ENCODE results near the gene OR2A25. TPM values are rescaled to one million over a fixed set of nuclear protein-coding genes. Genes with fewer than 3 reads are reported as not detected.

OR2A25 gene
- total RNA-seq, 5 donors from 2014 or later (not counting 1 experiment from before 2014, with no cell fraction given): not detected

GRCh38 chr7:144027070-144027469, 42.5 kb upstream of the OR2A25 start:
- Histone ChIP-seq H3K4me1 (ENCODE audit: control insufficient read depth in 1 of 2, extremely low read depth in 1 of 2, insufficient read depth in 2 of 2, low read length in 2 of 2) (no peaks in the 10 kb centered on the region), H3K9me3 (no peaks in the 10 kb centered on the region), H3K36me3 (ENCODE audit: control insufficient read depth in 2 of 2, extremely low read depth in 1 of 2, insufficient read depth in 1 of 2, low read length in 1 of 2) (no peaks in the 10 kb centered on the region), H3K4me3 (ENCODE audit: control insufficient read depth in 1 of 2, extremely low read depth in 1 of 2, low read length in 1 of 2) (no peak overlapping the region), H3K27me3 (replicated peaks in 1 of 2; ENCODE audit: control insufficient read depth in 2 of 2, extremely low read depth in 1 of 2, insufficient read depth in 2 of 2, low read length in 1 of 2) (peaks cover 0 to 3% of the 10 kb centered on the region in 2 experiments), H3K27ac (ENCODE audit: low read length) (no peak overlapping the region)
- Mint-ChIP-seq H3K27me3 (peaks cover 6 to 7% of the 10 kb centered on the region in 2 donors), H3K4me1 (no peaks in the 10 kb centered on the region), H3K9me3 (no peaks in the 10 kb centered on the region), H3K36me3 (no peaks in the 10 kb centered on the region), H3K4me3 (no peak overlapping the region), H3K27ac (no peak overlapping the region)
- ATAC-seq (replicated peaks in 1 of 4) (no peak), DNase-seq (peak in 1 of 35 experiments; percentile 2)
- ChIA-PET POLR2A (no interaction called here), CTCF (no interaction called here)
- WGBS (ENCODE audit: insufficient coverage): no CpG with 5 or more reads among the region's 3 CpGs

GRCh38 chr7:144027974-144028373, 41.6 kb upstream of the OR2A25 start:
- no peak overlapping the region for H3K27ac ChIP-seq (ENCODE audit: low read length)
- peaks cover 0 to 3% of the 10 kb centered on the region in 2 experiments for H3K27me3 ChIP-seq (replicated peaks in 1 of 2; ENCODE audit: control insufficient read depth in 2 of 2, extremely low read depth in 1 of 2, insufficient read depth in 2 of 2, low read length in 1 of 2)
- H3K27ac Mint-ChIP-seq: no peak overlapping the region
- H3K4me3 Mint-ChIP-seq: no peak overlapping the region
- H3K9me3 ChIP-seq: no peaks in the 10 kb centered on the region
- ATAC-seq (replicated peaks in 1 of 4) (no peak), DNase-seq (no peak)
- ChIA-PET CTCF (no interaction called here), POLR2A (no interaction called here)
- no peaks in the 10 kb centered on the region for H3K9me3 Mint-ChIP-seq
- no CpG with 5 or more reads among the region's 1 CpG for WGBS (ENCODE audit: insufficient coverage)
- H3K36me3 ChIP-seq (ENCODE audit: control insufficient read depth in 2 of 2, extremely low read depth in 1 of 2, insufficient read depth in 1 of 2, low read length in 1 of 2): no peaks in the 10 kb centered on the region
- H3K27me3 Mint-ChIP-seq: peaks cover 12% of the 10 kb centered on the region in 2 donors
- H3K36me3 Mint-ChIP-seq: no peaks in the 10 kb centered on the region
- no peaks in the 10 kb centered on the region for H3K4me1 Mint-ChIP-seq
- H3K4me3 ChIP-seq (ENCODE audit: control insufficient read depth in 1 of 2, extremely low read depth in 1 of 2, low read length in 1 of 2): no peak overlapping the region
- H3K4me1 ChIP-seq (ENCODE audit: control insufficient read depth in 1 of 2, extremely low read depth in 1 of 2, insufficient read depth in 2 of 2, low read length in 2 of 2): no peaks in the 10 kb centered on the region

- H3K4me1 Mint-ChIP-seq: no peaks in the 10 kb centered on the region
- no peaks in the 10 kb centered on the region for H3K9me3 Mint-ChIP-seq
- Histone ChIP-seq H3K9me3 (no peaks in the 10 kb centered on the region), H3K36me3 (ENCODE audit: control insufficient read depth in 2 of 2, extremely low read depth in 1 of 2, insufficient read depth in 1 of 2, low read length in 1 of 2) (no peaks in the 10 kb centered on the region), H3K4me3 (ENCODE audit: control insufficient read depth in 1 of 2, extremely low read depth in 1 of 2, low read length in 1 of 2) (no peak overlapping the region), H3K27ac (ENCODE audit: low read length) (no peak overlapping the region), H3K4me1 (ENCODE audit: control insufficient read depth in 1 of 2, extremely low read depth in 1 of 2, insufficient read depth in 2 of 2, low read length in 2 of 2) (no peaks in the 10 kb centered on the region), H3K27me3 (replicated peaks in 1 of 2; ENCODE audit: control insufficient read depth in 2 of 2, extremely low read depth in 1 of 2, insufficient read depth in 2 of 2, low read length in 1 of 2) (peaks cover 0 to 3% of the 10 kb centered on the region in 2 experiments)
- H3K27ac Mint-ChIP-seq: no peak overlapping the region
- no peaks in the 10 kb centered on the region for H3K36me3 Mint-ChIP-seq
- WGBS (ENCODE audit: insufficient coverage): no CpG with 5 or more reads among the region's 3 CpGs
- ChIA-PET CTCF (no interaction called here), POLR2A (no interaction called here)
- ATAC-seq (replicated peaks in 1 of 4) (no peak), DNase-seq (no peak)
- H3K4me3 Mint-ChIP-seq: no peak overlapping the region
- peaks cover 14 to 15% of the 10 kb centered on the region in 2 donors for H3K27me3 Mint-ChIP-seq
These were observed 41.1 kb upstream of the OR2A25 start for GRCh38 chr7:144028547-144028946.

GRCh38 chr7:144032516-144032915, 37.1 kb upstream of the OR2A25 start:
- Histone ChIP-seq H3K36me3 (ENCODE audit: control insufficient read depth in 2 of 2, extremely low read depth in 1 of 2, insufficient read depth in 1 of 2, low read length in 1 of 2) (no peaks in the 10 kb centered on the region), H3K9me3 (no peaks in the 10 kb centered on the region), H3K4me3 (ENCODE audit: control insufficient read depth in 1 of 2, extremely low read depth in 1 of 2, low read length in 1 of 2) (no peak overlapping the region), H3K27ac (ENCODE audit: low read length) (no peak overlapping the region), H3K4me1 (ENCODE audit: control insufficient read depth in 1 of 2, extremely low read depth in 1 of 2, insufficient read depth in 2 of 2, low read length in 2 of 2) (no peaks in the 10 kb centered on the region), H3K27me3 (replicated peaks in 1 of 2; ENCODE audit: control insufficient read depth in 2 of 2, extremely low read depth in 1 of 2, insufficient read depth in 2 of 2, low read length in 1 of 2) (no peaks in the 10 kb centered on the region)
- DNase-seq (no peak), ATAC-seq (replicated peaks in 1 of 4) (no peak)
- WGBS (ENCODE audit: insufficient coverage): 58% methylated on average over 3 of the region's 5 CpGs
- H3K36me3 Mint-ChIP-seq: no peaks in the 10 kb centered on the region
- H3K9me3 Mint-ChIP-seq: no peaks in the 10 kb centered on the region
- H3K4me1 Mint-ChIP-seq: no peaks in the 10 kb centered on the region
- CTCF ChIA-PET: no interaction called here
- no peak overlapping the region for H3K27ac Mint-ChIP-seq
- H3K27me3 Mint-ChIP-seq: peaks cover 25 to 37% of the 10 kb centered on the region in 2 donors
- no peak overlapping the region for H3K4me3 Mint-ChIP-seq
- POLR2A ChIA-PET: no interaction called here

GRCh38 chr7:144032985-144033709, 36.5 kb upstream of the OR2A25 start:
- no peak overlapping the region for H3K4me3 Mint-ChIP-seq
- CTCF ChIA-PET: no interaction called here

GRCh38 chr7:144035385-144035784, 34.2 kb upstream of the OR2A25 start:
- Histone ChIP-seq H3K36me3 (ENCODE audit: control insufficient read depth in 2 of 2, extremely low read depth in 1 of 2, insufficient read depth in 1 of 2, low read length in 1 of 2) (no peaks in the 10 kb centered on the region), H3K9me3 (no peaks in the 10 kb centered on the region), H3K27ac (ENCODE audit: low read length) (no peak overlapping the region), H3K4me1 (ENCODE audit: control insufficient read depth in 1 of 2, extremely low read depth in 1 of 2, insufficient read depth in 2 of 2, low read length in 2 of 2) (no peaks in the 10 kb centered on the region), H3K27me3 (replicated peaks in 1 of 2; ENCODE audit: control insufficient read depth in 2 of 2, extremely low read depth in 1 of 2, insufficient read depth in 2 of 2, low read length in 1 of 2) (no peaks in the 10 kb centered on the region), H3K4me3 (ENCODE audit: control insufficient read depth in 1 of 2, extremely low read depth in 1 of 2, low read length in 1 of 2) (no peak overlapping the region)
- ATAC-seq (replicated peaks in 1 of 4): no peak
- ChIA-PET CTCF (no interaction called here), POLR2A (no interaction called here)
- no peak for DNase-seq
- H3K9me3 Mint-ChIP-seq: no peaks in the 10 kb centered on the region
- H3K4me1 Mint-ChIP-seq: no peaks in the 10 kb centered on the region
- H3K27me3 Mint-ChIP-seq: peaks cover 26 to 37% of the 10 kb centered on the region in 2 donors
- no peak overlapping the region for H3K27ac Mint-ChIP-seq
- H3K4me3 Mint-ChIP-seq: no peak overlapping the region
- H3K36me3 Mint-ChIP-seq: no peaks in the 10 kb centered on the region

More at GRCh38 chr7:144032985-144033709, 36.5 kb upstream of the OR2A25 start:
- no peaks in the 10 kb centered on the region for H3K4me1 ChIP-seq (ENCODE audit: control insufficient read depth in 1 of 2, extremely low read depth in 1 of 2, insufficient read depth in 2 of 2, low read length in 2 of 2)
- Mint-ChIP-seq H3K27me3 (peaks cover 25 to 37% of the 10 kb centered on the region in 2 donors), H3K27ac (no peak overlapping the region), H3K9me3 (no peaks in the 10 kb centered on the region), H3K36me3 (no peaks in the 10 kb centered on the region), H3K4me1 (no peaks in the 10 kb centered on the region)
- no peaks in the 10 kb centered on the region for H3K36me3 ChIP-seq (ENCODE audit: control insufficient read depth in 2 of 2, extremely low read depth in 1 of 2, insufficient read depth in 1 of 2, low read length in 1 of 2)
- no peaks in the 10 kb centered on the region for H3K27me3 ChIP-seq (replicated peaks in 1 of 2; ENCODE audit: control insufficient read depth in 2 of 2, extremely low read depth in 1 of 2, insufficient read depth in 2 of 2, low read length in 1 of 2)
- no peak for DNase-seq
- no peaks in the 10 kb centered on the region for H3K9me3 ChIP-seq
- ATAC-seq (replicated peaks in 1 of 4): no peak
- 17% methylated on average over 1 of the region's 1 CpG for WGBS (ENCODE audit: insufficient coverage)
- H3K27ac ChIP-seq (ENCODE audit: low read length): no peak overlapping the region
- H3K4me3 ChIP-seq (ENCODE audit: control insufficient read depth in 1 of 2, extremely low read depth in 1 of 2, low read length in 1 of 2): no peak overlapping the region
- POLR2A ChIA-PET: no interaction called here

All from T-cell (primary cell).